Measurements from ENCODE around the gene TASL. TPM values are rescaled to one million over a fixed set of nuclear protein-coding genes. Genes with fewer than 3 reads are reported as not detected.

The TASL gene
- polyA plus RNA-seq, 1 donor (not counting 4 experiments of a cell fraction or from before 2014, with no cell fraction given), result not detected

GRCh38 chrX:30530606-30531005, 47.0 kb downstream of the TASL start:
- no peak for TF ChIP-seq CTCF (optimal IDR thresholded peaks at IDR 0.05 in 1 of 3, IDR thresholded peaks at IDR 0.05 in 1 of 3, conservative IDR thresholded peaks at IDR 0.05 in 1 of 3; ENCODE audit: extremely low read depth in 1 of 3, insufficient read depth in 2 of 3, low read length in 3 of 3)
- no peak for TF ChIP-seq EZH2 (IDR thresholded peaks at IDR 0.05; ENCODE audit: low read length)
- no peaks in the 10 kb centered on the region for H3K36me3 ChIP-seq (ENCODE audit: control insufficient read depth in 2 of 2, extremely low read depth in 1 of 2, insufficient read depth in 2 of 2, low read length in 2 of 2)
- no peak overlapping the region for H3K4me3 ChIP-seq (ENCODE audit: control insufficient read depth in 2 of 3, extremely low read depth in 1 of 3, insufficient read depth in 2 of 3, low read depth in 1 of 3, low read length in 3 of 3)
- H3K79me2 ChIP-seq (ENCODE audit: control insufficient read depth, insufficient read depth, low read length), result no peaks in the 10 kb centered on the region
- dilution Hi-C loops (cut with MboI; ENCODE audit: extremely low pct_ligation_motif_present, low sequenced_read_pairs), result no loop called here
- no peak overlapping the region for H3K9ac ChIP-seq (ENCODE audit: control insufficient read depth, extremely low read depth, insufficient read depth, low read length)
- H4K20me1 ChIP-seq (ENCODE audit: control insufficient read depth, extremely low read depth, insufficient read depth, low read length), result no peaks in the 10 kb centered on the region
- H3K9me1 ChIP-seq (ENCODE audit: control insufficient read depth, extremely low read depth, insufficient read depth, low read length), result no peaks in the 10 kb centered on the region
- no peaks in the 10 kb centered on the region for H3K27me3 ChIP-seq (ENCODE audit: control insufficient read depth, extremely low read depth, insufficient read depth, low read length)
- H2AFZ ChIP-seq (ENCODE audit: control insufficient read depth, low read length), result no peak overlapping the region
- H3K4me1 ChIP-seq (ENCODE audit: control insufficient read depth, extremely low read depth, insufficient read depth, low read length), result no peaks in the 10 kb centered on the region
- H3K9me3 ChIP-seq (ENCODE audit: control insufficient read depth, low read depth, low read length), result no peaks in the 10 kb centered on the region
- FAIRE-seq (no peak), DNase-seq (ENCODE audit: low read depth, low spot score) (no peak)
- no peak overlapping the region for H3K4me2 ChIP-seq (ENCODE audit: control insufficient read depth, extremely low read depth, insufficient read depth, low read depth, low read length)
- H3K27ac ChIP-seq (ENCODE audit: control insufficient read depth, insufficient read depth, low read length), result no peak overlapping the region

GRCh38 chrX:30525732-30526131, 51.8 kb downstream of the TASL start:
- DNase-seq (ENCODE audit: low read depth, low spot score) (no peak), FAIRE-seq (no peak)
- no peak overlapping the region for H3K4me2 ChIP-seq (ENCODE audit: control insufficient read depth, extremely low read depth, insufficient read depth, low read depth, low read length)
- no peak overlapping the region for H3K27ac ChIP-seq (ENCODE audit: control insufficient read depth, insufficient read depth, low read length)
- no peaks in the 10 kb centered on the region for H3K9me3 ChIP-seq (ENCODE audit: control insufficient read depth, low read depth, low read length)
- H3K36me3 ChIP-seq (ENCODE audit: control insufficient read depth in 2 of 2, extremely low read depth in 1 of 2, insufficient read depth in 2 of 2, low read length in 2 of 2), result no peaks in the 10 kb centered on the region
- no peaks in the 10 kb centered on the region for H4K20me1 ChIP-seq (ENCODE audit: control insufficient read depth, extremely low read depth, insufficient read depth, low read length)
- no peaks in the 10 kb centered on the region for H3K27me3 ChIP-seq (ENCODE audit: control insufficient read depth, extremely low read depth, insufficient read depth, low read length)
- H3K79me2 ChIP-seq (ENCODE audit: control insufficient read depth, insufficient read depth, low read length), result no peaks in the 10 kb centered on the region
- no peak overlapping the region for H3K9ac ChIP-seq (ENCODE audit: control insufficient read depth, extremely low read depth, insufficient read depth, low read length)
- no peak for TF ChIP-seq CTCF (optimal IDR thresholded peaks at IDR 0.05 in 1 of 3, IDR thresholded peaks at IDR 0.05 in 1 of 3, conservative IDR thresholded peaks at IDR 0.05 in 1 of 3; ENCODE audit: extremely low read depth in 1 of 3, insufficient read depth in 2 of 3, low read length in 3 of 3)
- no peak for TF ChIP-seq EZH2 (IDR thresholded peaks at IDR 0.05; ENCODE audit: low read length)
- H3K4me1 ChIP-seq (ENCODE audit: control insufficient read depth, extremely low read depth, insufficient read depth, low read length), result no peaks in the 10 kb centered on the region
- H3K4me3 ChIP-seq (ENCODE audit: control insufficient read depth in 2 of 3, extremely low read depth in 1 of 3, insufficient read depth in 2 of 3, low read depth in 1 of 3, low read length in 3 of 3), result no peak overlapping the region
- dilution Hi-C loops (cut with MboI; ENCODE audit: extremely low pct_ligation_motif_present, low sequenced_read_pairs), result no loop called here
- H2AFZ ChIP-seq (ENCODE audit: control insufficient read depth, low read length), result no peak overlapping the region
- H3K9me1 ChIP-seq (ENCODE audit: control insufficient read depth, extremely low read depth, insufficient read depth, low read length), result no peaks in the 10 kb centered on the region

All from keratinocyte (primary cell).